Measurements from ENCODE around the gene LOXL3. TPM values are rescaled to one million over a fixed set of nuclear protein-coding genes. Genes with fewer than 3 reads are reported as not detected.

Gene LOXL3
- total and polyA plus RNA-seq, 2 of the 8 experiments (the other 6 are each of a cell fraction or from before 2014, with no cell fraction given) = 22.4 to 27.2 TPM

DNA sequence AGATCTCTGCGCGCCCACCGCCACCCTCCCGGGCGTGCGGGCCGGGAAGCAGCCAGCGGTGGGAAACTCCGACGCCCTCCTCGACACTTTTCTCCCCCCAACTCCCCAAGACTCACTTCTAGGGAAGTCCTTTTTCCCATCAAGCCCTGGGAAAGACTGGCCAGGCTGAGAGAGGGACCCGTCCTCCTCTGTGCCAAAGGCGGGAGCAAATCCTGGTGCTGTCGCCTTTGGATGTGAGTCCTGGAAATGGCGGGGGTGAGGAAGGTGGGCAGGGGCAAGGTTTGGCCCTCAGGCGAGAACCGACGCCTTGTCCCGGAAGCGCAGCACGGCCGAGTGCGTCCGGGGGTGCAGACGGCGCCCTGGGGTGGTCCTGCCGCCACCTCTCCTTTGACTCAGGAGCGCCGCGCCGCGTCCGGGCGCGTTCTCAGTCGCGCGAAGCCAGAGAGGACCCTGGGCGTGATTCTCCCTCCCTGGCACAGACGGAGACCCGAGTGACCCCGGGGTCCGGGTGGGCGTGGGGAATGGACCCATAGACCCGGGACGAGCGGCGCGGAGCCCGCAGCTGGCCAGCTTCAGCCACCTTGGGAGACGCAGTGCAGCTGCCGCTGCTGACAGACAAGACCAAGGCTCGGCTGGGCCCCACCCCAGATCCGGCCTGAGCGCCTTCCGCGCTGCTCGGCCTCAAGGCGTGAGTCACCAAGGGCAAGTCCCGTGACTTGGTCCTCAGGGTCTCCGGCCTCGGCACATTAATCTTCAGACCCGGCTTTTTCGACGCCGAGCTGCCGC is 50.8 kb downstream of the LOXL3 start (continued):
- TF ChIP-seq BCL11A (IDR thresholded peaks at IDR 0.05; ENCODE audit: low read depth in 2 of 2, low read length in 2 of 2) (no peak), BRCA1 (IDR thresholded peaks at IDR 0.05; ENCODE audit: low read depth, low read length) (no peak), TCF12 (IDR thresholded peaks at IDR 0.05; ENCODE audit: low read depth, low read length) (no peak), CBX5 (IDR thresholded peaks at IDR 0.05; ENCODE audit: low read depth, low read length) (no peak), JUN (IDR thresholded peaks at IDR 0.05; ENCODE audit: low read depth, low read length) (no peak), SP1 (IDR thresholded peaks at IDR 0.05; ENCODE audit: low read depth, low read length) (no peak), KDM5A (IDR thresholded peaks at IDR 0.05; ENCODE audit: low read length) (no peak), SUZ12 (IDR thresholded peaks at IDR 0.05; ENCODE audit: low read length) (peak; percentile 90), CHD1 (IDR thresholded peaks at IDR 0.05; ENCODE audit: low read depth, low read length) (no peak), BACH1 (IDR thresholded peaks at IDR 0.05; ENCODE audit: low read length) (no peak), TEAD4 (IDR thresholded peaks at IDR 0.05; ENCODE audit: low read depth, low read length) (no peak), RAD21 (IDR thresholded peaks at IDR 0.05 in 1 of 2, conservative IDR thresholded peaks at IDR 0.05 in 1 of 2; ENCODE audit: low read depth in 2 of 2, low read length in 2 of 2) (no peak), CTBP2 (IDR thresholded peaks at IDR 0.05; ENCODE audit: borderline replicate concordance, insufficient read depth, insufficient read length, low read length) (peak; percentile 24), POLR2AphosphoS5 (IDR thresholded peaks at IDR 0.05; ENCODE audit: low read depth, low read length) (no peak), SAP30 (IDR thresholded peaks at IDR 0.05; ENCODE audit: insufficient read depth, insufficient replicate concordance, low read length) (no peak)
- TF ChIP-seq, protein P1, sequence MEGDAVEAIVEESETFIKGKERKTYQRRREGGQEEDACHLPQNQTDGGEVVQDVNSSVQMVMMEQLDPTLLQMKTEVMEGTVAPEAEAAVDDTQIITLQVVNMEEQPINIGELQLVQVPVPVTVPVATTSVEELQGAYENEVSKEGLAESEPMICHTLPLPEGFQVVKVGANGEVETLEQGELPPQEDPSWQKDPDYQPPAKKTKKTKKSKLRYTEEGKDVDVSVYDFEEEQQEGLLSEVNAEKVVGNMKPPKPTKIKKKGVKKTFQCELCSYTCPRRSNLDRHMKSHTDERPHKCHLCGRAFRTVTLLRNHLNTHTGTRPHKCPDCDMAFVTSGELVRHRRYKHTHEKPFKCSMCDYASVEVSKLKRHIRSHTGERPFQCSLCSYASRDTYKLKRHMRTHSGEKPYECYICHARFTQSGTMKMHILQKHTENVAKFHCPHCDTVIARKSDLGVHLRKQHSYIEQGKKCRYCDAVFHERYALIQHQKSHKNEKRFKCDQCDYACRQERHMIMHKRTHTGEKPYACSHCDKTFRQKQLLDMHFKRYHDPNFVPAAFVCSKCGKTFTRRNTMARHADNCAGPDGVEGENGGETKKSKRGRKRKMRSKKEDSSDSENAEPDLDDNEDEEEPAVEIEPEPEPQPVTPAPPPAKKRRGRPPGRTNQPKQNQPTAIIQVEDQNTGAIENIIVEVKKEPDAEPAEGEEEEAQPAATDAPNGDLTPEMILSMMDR (IDR thresholded peaks at IDR 0.05; ENCODE audit: control extremely low read depth in 1 of 3, insufficient read depth in 1 of 3, low read depth in 1 of 3, low read length in 3 of 3) = peak in 1 of 3 experiments; percentile 14; a peak in 2 of 4 replicates
- TF ChIP-seq, protein P2, sequence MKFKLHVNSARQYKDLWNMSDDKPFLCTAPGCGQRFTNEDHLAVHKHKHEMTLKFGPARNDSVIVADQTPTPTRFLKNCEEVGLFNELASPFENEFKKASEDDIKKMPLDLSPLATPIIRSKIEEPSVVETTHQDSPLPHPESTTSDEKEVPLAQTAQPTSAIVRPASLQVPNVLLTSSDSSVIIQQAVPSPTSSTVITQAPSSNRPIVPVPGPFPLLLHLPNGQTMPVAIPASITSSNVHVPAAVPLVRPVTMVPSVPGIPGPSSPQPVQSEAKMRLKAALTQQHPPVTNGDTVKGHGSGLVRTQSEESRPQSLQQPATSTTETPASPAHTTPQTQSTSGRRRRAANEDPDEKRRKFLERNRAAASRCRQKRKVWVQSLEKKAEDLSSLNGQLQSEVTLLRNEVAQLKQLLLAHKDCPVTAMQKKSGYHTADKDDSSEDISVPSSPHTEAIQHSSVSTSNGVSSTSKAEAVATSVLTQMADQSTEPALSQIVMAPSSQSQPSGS (IDR thresholded peaks at IDR 0.05; ENCODE audit: low read length) = no peak
- TF ChIP-seq, protein P3, sequence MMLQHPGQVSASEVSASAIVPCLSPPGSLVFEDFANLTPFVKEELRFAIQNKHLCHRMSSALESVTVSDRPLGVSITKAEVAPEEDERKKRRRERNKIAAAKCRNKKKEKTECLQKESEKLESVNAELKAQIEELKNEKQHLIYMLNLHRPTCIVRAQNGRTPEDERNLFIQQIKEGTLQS (IDR thresholded peaks at IDR 0.05; ENCODE audit: insufficient read depth, low read depth, low read length) = no peak
